Heart left ventricle (tissue), 16 donors: ENCODE results near the gene CDC42EP4. TPM values are rescaled to one million over a fixed set of nuclear protein-coding genes. Genes with fewer than 3 reads are reported as not detected.

Experiments used
- ATAC-seq, 4 donors: fragments of 200-7000 bp; cut with Tn5 transposase; one replicate each; pipeline ENCODE4 v1.9.1; 2020 to 2022; ENCODE audit warnings: moderate library complexity in 4 of 4, mild to moderate bottlenecking in 3 of 4, moderate number of reproducible peaks in 1 of 4
- DNase-seq, 5 donors: peaks; one replicate each; pipeline ENCODE4 v3.0.0-alpha.2; 2020
- H3K27ac ChIP-seq, 12 donors: fragments of 200-600 bp; sonication (generic) in 4 of 12; one replicate each; pipeline versions ENCODE4 v1.5.0 to v1.8.0; 2016 to 2022; ENCODE audit warnings: mild to moderate bottlenecking in 2 of 12
- H3K27me3 ChIP-seq, 9 donors: fragments of 200-600 bp; sonication (generic) in 2 of 9; one replicate each; pipeline versions ENCODE4 v1.5.1 to v1.8.0; 2016 to 2022; ENCODE audit warnings: mild to moderate bottlenecking in 3 of 9
- H3K36me3 ChIP-seq, 9 donors: fragments of 200-600 bp; sonication (generic) in 2 of 9; one replicate each; pipeline versions ENCODE4 v1.5.0 to v1.8.0; 2018 to 2022; ENCODE audit warnings: mild to moderate bottlenecking in 2 of 9
- H3K4me1 ChIP-seq, 12 donors: fragments of 200-600 bp; sonication (generic) in 4 of 12; one replicate each; pipeline versions ENCODE4 v1.5.0 to v1.8.0; 2016 to 2022; ENCODE audit warnings: mild to moderate bottlenecking in 3 of 12
- H3K4me3 ChIP-seq, 12 donors: fragments of 200-600 bp; sonication (generic) in 4 of 12; one replicate each; pipeline versions ENCODE4 v1.5.0 to v1.8.0; 2017 to 2022; ENCODE audit warnings: mild to moderate bottlenecking in 9 of 12, moderate library complexity in 4 of 12
- H3K9me3 ChIP-seq, 12 donors: fragments of 200-600 bp; sonication (generic) in 4 of 12; one replicate each; pipeline versions ENCODE4 v1.5.0 to v1.8.0; 2016 to 2022; ENCODE audit warnings: mild to moderate bottlenecking in 1 of 12
- CTCF ChIP-seq, 12 donors: fragments of 200-600 bp; sonication (generic) in 4 of 12; IDR thresholded peaks; one replicate each; pipeline versions ENCODE4 v1.5.0 to v1.8.0; 2018 to 2022; ENCODE audit warnings: antibody characterized with exemption in 12 of 12, mild to moderate bottlenecking in 5 of 12
- POLR2A ChIP-seq, 2 donors: fragments of 450-650 bp; IDR thresholded peaks; one replicate each; pipeline ENCODE4 v1.6.1; 2017; ENCODE audit warnings: antibody characterized with exemption in 2 of 2, mild to moderate bottlenecking in 2 of 2, moderate library complexity in 2 of 2
- WGBS, 4 donors: extraction: QIAGEN DNeasy Blood & Tissue Kit in 2 of 4; methylation state at CpG; one replicate each; pipeline versions ENCODE4 v1.1.5 to v1.1.7; 2013 to 2018; 5-methylcytosine and 5-hydroxymethylcytosine counted together
- intact Hi-C, 10 donors: fragments of 100-400 bp; cut with DNase I; formaldehyde crosslinking; loops; one replicate each; pipeline versions ENCODE4 v1.11.1 to v1.14.2; 2022
- polyA plus RNA-seq, 2 donors: library from polyadenylated mRNA; stranded (reverse); fragments of 200-250 nt; gene quantifications; one replicate each; pipeline ENCODE4 v1.2.3, GENCODE V29; 2013
- total RNA-seq, 9 donors: library from RNA; depleted of rRNA in 2 of 9; stranded (reverse); fragments of >200 nt in 2 of 9; fragmentation: NEBNext Ultra II Directional in 3 of 9; extraction: Animal tissue kit (Norgen Biotek cat#: 25700) in 3 of 9; gene quantifications; one replicate each; pipeline versions ENCODE4 v1.1.0 to v1.2.4, GENCODE V29; 2016 to 2023
- donor health status: ischemic (EF 13 %, LVEDD 7.1; RV severe dilation, severe dysfunction).
- donor health status: healthy with polysubstance abuse.
- donor health status: DM: no; HTN: yes; CAD: no.
- donor health status: DM: no; HTN: no; CAD: no.
- donor health status: ischemic (EF 25% LVEDD 6.9; RV normal size, moderate dysfunction).
- donor health status: ischemic (EF 25% LVEDD 5.7; RV mildly dilated, moderate dysfunction).
- donor health status: healthy.
- donor health status: DM: yes; HTN: yes; CAD: no.
- donor health status: ischemic (EF 35%, LVEDD 5.7; RV mildly dilated, moderate dysfunction).
- donor health status: nonischemic (EF 11% LVEDD 7.7; RV severe dilation, severe dysfunction).
- donor health status: DM: yes; HTN: yes; CAD: no.
- donor health status: PGD.
- donor health status: ischemic (EF 29% LVEDD 5.4; RV normal size, mild dysfunction).
- donor health status: nonischemic (EF 23%, LVEDD 6.1; RV moderate dilation, normal function).

CDC42EP4 gene
- total and polyA plus RNA-seq, 11 donors: 18.6 to 103 (median 37.5) TPM

DNA sequence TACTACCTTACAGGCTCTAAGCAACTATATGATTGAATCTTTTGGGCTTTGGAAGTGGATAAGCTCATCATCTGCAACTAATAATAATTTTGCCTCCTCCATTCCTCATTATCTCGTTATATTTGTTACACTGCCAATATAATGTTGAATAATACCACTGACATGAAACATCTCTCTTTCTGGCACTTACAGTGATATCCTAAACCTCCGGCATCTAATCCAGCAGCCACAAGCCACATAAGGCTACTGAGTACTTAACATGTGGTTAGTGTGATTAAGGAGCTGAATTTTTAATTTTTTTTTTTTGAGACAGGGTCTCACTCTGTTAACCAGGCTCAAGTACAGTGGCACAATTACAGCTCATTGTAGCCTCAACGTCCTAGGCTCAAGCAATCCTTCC is 9.6 kb downstream of the CDC42EP4 start:
- intact Hi-C loops: loop anchor here in 1 of 10 donors (10.0 kb wide), 1 partner anchor 47 kb away; no protein-coding TSS in a partner anchor
- DNase-seq (no peak), ATAC-seq (no peak)
- H3K4me3 ChIP-seq: no peak overlapping the region
- H3K9me3 ChIP-seq: no peaks in the 10 kb centered on the region
- H3K4me1 ChIP-seq: peaks cover 41 to 96% (median 72%) of the 10 kb centered on the region in 12 donors
- H3K36me3 ChIP-seq: peaks cover 0 to 2% (median 0%) of the 10 kb centered on the region in 9 donors
- TF ChIP-seq POLR2A (IDR thresholded peaks at IDR 0.05) (no peak), CTCF (IDR thresholded peaks at IDR 0.05) (no peak)
- WGBS, 4 donors: 43 to 45% (median 44%) methylated on average over 3 of the region's 3 CpGs
- peak overlapping the region in 3 of 12 donors; percentile 15 to 100 (median 96) for H3K27ac ChIP-seq
- H3K27me3 ChIP-seq: no peaks in the 10 kb centered on the region

DNA sequence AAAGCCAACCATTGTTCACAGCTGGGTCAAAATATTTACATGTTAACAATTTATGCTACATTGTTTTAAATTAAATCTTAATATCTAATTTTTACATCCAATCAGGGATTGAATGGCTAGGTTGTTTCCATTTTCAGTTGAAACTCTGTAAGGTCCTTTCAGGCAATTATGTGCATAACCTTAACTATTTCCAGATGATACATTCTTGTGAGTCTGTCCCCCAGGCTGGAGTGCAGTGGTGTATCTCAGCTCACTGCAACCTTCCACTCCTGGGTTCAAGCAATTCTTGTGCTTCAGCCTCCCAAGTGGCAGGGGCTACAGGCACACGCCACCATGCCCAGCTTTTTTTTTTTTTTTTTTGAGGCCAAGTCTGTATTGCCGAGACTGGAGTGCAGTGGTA is 10.4 kb downstream of the CDC42EP4 start:
- WGBS, 4 donors: 92 to 98% (median 93%) methylated on average over 2 of the region's 2 CpGs
- Histone ChIP-seq H3K9me3 (no peaks in the 10 kb centered on the region), H3K4me3 (no peak overlapping the region), H3K4me1 (peaks cover 33 to 88% (median 64%) of the 10 kb centered on the region in 12 donors), H3K27ac (peak overlapping the region in 1 of 12 donors; percentile 100), H3K27me3 (no peaks in the 10 kb centered on the region), H3K36me3 (peaks cover 0 to 2% (median 0%) of the 10 kb centered on the region in 9 donors)
- TF ChIP-seq POLR2A (IDR thresholded peaks at IDR 0.05) (no peak), CTCF (IDR thresholded peaks at IDR 0.05) (no peak)
- DNase-seq: no peak
- no peak for ATAC-seq
- intact Hi-C loops: loop anchor here in 1 of 10 donors (10.0 kb wide), 1 partner anchor 47 kb away; no protein-coding TSS in a partner anchor

DNA sequence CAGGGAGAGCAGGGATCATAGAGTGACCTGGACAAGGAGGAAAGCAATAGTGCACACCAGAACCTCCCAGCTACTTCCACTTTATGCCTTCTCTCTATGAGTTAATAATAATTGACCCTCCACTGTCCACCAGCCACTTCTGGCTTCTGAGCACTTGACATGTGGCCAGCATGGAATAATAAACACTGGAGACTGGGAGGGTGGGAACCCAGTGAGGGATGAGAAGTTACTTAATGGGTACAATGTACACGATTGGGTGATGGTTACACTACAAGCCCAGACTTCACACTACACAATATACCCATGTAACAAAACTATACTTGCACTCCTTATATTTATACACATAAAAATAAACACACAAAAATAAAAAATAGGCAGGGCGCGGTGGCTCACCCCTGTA is 11.4 kb downstream of the CDC42EP4 start:
- WGBS, 4 donors: 82 to 89% (median 87%) methylated on average over 3 of the region's 3 CpGs
- H3K4me1 ChIP-seq: peaks cover 26 to 82% (median 56%) of the 10 kb centered on the region in 12 donors
- intact Hi-C loops: loop anchor here in 1 of 10 donors (10.0 kb wide), 1 partner anchor 46 kb away; no protein-coding TSS in a partner anchor
- TF ChIP-seq CTCF (IDR thresholded peaks at IDR 0.05): no peak
- no peak for DNase-seq
- no peak overlapping the region for H3K4me3 ChIP-seq
- no peak for ATAC-seq
- H3K27ac ChIP-seq: peak overlapping the region in 2 of 12 donors; percentile 22 to 100
- no peaks in the 10 kb centered on the region for H3K27me3 ChIP-seq
- H3K36me3 ChIP-seq: peaks cover 0 to 2% (median 0%) of the 10 kb centered on the region in 9 donors
- no peaks in the 10 kb centered on the region for H3K9me3 ChIP-seq

DNA sequence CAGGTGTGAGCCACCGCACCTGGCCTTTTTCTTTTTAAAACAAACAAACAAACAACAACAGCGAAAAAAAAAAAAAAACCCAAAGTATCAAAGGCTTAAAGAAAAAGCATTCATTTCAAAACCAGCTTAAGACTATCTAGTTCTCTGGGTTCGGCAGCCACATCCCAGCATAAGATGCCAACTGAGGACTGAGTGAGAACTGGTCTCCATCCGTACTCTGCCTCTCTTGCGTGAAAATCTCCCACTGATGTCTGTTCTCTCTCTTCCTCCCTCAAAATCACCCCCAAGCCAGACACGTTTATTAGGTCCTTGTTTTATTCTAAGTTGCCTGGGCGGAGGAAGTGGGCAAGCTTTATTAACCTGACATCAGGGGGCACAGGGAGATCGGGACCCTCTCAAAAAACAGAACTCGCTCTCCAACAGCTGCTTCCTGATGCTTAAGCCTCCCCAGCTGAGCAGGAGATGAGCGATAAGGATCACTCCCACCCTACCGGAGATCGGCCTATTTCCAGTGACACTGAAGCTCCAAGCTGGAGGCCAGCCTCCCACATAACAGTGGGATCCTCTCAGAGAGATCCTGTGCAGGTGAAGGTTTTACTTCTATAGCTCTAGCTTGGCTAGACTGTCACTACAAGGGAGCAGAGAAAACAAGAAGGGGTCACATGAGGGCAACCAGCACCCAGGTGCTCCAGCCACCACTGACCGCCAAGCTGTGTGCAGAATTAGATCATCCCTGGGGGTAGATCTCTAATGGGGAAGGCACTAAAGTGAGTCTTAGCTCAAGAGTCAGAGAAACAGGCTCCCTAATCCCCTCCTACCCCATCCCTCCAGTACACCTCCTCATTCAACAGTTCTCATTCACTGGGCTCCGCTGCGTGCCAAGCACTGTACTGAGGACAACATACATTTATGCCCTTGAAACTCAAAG is 13.6 kb downstream of the CDC42EP4 start:
- peaks cover 25 to 82% (median 56%) of the 10 kb centered on the region in 12 donors for H3K4me1 ChIP-seq
- TF ChIP-seq CTCF (IDR thresholded peaks at IDR 0.05) (no peak), POLR2A (IDR thresholded peaks at IDR 0.05) (no peak)
- peak; percentile 20 to 48 (median 32) for ATAC-seq
- DNase-seq: no peak
- peak overlapping the region in 11 of 12 donors; percentile 14 to 55 (median 46) for H3K27ac ChIP-seq
- intact Hi-C loops: no loop called here
- H3K36me3 ChIP-seq: peaks cover 0 to 2% (median 0%) of the 10 kb centered on the region in 9 donors
- no peaks in the 10 kb centered on the region for H3K9me3 ChIP-seq
- WGBS, 4 donors: 40 to 58% (median 49%) methylated on average over 15 of the region's 15 CpGs
- H3K4me3 ChIP-seq: peak overlapping the region in 2 of 12 donors; percentile 0
- H3K27me3 ChIP-seq: no peaks in the 10 kb centered on the region
